ENCODE data around the gene PRDM16. TPM values are rescaled to one million over a fixed set of nuclear protein-coding genes. Genes with fewer than 3 reads are reported as not detected.

PRDM16 gene
- total and polyA plus RNA-seq, 2 experiments from 2014 or later: 0.14 to 0.16 TPM

DNA sequence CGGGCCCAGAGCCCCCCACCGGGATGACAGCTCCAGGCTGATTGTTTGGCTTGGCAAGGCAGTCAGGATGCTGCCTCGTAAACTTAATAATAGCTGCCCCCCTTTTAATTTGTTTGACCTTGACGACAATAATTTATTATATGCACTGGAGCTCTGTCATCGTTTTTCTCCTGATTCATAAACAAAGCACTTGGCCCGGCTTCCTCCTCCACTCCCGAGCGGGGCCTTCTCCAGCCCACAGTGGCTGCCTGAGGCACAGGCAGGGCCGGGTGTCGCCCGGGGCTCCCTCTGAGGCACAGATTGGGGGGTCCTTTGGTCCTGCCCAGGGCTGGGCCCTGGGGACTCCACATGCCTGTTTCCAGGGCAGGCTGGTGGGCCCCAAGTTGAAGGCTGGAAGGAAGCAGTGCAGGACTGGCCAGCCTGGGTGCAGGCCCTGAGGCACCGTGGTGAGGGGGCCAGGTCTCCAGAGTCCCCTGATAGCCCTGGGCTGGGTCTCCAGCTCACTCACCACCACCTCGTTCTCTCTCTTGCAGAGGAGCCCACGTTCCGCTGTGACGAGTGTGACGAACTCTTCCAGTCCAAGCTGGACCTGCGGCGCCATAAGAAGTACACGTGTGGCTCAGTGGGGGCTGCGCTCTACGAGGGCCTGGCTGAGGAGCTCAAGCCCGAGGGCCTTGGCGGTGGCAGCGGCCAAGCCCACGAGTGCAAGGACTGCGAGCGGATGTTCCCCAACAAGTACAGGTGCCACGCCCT lies 333.4 kb downstream of the PRDM16 start (continued):
- TF ChIP-seq, protein P1, sequence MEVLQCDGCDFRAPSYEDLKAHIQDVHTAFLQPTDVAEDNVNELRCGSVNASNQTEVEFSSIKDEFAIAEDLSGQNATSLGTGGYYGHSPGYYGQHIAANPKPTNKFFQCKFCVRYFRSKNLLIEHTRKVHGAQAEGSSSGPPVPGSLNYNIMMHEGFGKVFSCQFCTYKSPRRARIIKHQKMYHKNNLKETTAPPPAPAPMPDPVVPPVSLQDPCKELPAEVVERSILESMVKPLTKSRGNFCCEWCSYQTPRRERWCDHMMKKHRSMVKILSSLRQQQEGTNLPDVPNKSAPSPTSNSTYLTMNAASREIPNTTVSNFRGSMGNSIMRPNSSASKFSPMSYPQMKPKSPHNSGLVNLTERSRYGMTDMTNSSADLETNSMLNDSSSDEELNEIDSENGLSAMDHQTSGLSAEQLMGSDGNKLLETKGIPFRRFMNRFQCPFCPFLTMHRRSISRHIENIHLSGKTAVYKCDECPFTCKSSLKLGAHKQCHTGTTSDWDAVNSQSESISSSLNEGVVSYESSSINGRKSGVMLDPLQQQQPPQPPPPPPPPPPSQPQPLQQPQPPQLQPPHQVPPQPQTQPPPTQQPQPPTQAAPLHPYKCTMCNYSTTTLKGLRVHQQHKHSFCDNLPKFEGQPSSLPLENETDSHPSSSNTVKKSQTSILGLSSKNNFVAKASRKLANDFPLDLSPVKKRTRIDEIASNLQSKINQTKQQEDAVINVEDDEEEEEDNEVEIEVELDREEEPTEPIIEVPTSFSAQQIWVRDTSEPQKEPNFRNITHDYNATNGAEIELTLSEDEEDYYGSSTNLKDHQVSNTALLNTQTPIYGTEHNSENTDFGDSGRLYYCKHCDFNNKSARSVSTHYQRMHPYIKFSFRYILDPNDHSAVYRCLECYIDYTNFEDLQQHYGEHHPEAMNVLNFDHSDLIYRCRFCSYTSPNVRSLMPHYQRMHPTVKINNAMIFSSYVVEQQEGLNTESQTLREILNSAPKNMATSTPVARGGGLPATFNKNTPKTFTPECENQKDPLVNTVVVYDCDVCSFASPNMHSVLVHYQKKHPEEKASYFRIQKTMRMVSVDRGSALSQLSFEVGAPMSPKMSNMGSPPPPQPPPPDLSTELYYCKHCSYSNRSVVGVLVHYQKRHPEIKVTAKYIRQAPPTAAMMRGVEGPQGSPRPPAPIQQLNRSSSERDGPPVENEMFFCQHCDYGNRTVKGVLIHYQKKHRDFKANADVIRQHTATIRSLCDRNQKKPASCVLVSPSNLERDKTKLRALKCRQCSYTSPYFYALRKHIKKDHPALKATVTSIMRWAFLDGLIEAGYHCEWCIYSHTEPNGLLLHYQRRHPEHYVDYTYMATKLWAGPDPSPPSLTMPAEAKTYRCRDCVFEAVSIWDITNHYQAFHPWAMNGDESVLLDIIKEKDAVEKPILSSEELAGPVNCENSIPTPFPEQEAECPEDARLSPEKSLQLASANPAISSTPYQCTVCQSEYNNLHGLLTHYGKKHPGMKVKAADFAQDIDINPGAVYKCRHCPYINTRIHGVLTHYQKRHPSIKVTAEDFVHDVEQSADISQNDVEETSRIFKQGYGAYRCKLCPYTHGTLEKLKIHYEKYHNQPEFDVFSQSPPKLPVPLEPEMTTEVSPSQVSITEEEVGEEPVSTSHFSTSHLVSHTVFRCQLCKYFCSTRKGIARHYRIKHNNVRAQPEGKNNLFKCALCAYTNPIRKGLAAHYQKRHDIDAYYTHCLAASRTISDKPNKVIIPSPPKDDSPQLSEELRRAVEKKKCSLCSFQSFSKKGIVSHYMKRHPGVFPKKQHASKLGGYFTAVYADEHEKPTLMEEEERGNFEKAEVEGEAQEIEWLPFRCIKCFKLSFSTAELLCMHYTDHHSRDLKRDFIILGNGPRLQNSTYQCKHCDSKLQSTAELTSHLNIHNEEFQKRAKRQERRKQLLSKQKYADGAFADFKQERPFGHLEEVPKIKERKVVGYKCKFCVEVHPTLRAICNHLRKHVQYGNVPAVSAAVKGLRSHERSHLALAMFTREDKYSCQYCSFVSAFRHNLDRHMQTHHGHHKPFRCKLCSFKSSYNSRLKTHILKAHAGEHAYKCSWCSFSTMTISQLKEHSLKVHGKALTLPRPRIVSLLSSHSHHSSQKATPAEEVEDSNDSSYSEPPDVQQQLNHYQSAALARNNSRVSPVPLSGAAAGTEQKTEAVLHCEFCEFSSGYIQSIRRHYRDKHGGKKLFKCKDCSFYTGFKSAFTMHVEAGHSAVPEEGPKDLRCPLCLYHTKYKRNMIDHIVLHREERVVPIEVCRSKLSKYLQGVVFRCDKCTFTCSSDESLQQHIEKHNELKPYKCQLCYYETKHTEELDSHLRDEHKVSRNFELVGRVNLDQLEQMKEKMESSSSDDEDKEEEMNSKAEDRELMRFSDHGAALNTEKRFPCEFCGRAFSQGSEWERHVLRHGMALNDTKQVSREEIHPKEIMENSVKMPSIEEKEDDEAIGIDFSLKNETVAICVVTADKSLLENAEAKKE (CRISPR knock-in tag; IDR thresholded peaks at IDR 0.05): no peak
- TF ChIP-seq, protein P2, sequence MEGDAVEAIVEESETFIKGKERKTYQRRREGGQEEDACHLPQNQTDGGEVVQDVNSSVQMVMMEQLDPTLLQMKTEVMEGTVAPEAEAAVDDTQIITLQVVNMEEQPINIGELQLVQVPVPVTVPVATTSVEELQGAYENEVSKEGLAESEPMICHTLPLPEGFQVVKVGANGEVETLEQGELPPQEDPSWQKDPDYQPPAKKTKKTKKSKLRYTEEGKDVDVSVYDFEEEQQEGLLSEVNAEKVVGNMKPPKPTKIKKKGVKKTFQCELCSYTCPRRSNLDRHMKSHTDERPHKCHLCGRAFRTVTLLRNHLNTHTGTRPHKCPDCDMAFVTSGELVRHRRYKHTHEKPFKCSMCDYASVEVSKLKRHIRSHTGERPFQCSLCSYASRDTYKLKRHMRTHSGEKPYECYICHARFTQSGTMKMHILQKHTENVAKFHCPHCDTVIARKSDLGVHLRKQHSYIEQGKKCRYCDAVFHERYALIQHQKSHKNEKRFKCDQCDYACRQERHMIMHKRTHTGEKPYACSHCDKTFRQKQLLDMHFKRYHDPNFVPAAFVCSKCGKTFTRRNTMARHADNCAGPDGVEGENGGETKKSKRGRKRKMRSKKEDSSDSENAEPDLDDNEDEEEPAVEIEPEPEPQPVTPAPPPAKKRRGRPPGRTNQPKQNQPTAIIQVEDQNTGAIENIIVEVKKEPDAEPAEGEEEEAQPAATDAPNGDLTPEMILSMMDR (conservative IDR thresholded peaks at IDR 0.05; ENCODE audit: low read depth in 2 of 2): no peak
- no peak for TF ChIP-seq CREB1 (CRISPR knock-in tag; IDR thresholded peaks at IDR 0.05; ENCODE audit: low read depth)

DNA sequence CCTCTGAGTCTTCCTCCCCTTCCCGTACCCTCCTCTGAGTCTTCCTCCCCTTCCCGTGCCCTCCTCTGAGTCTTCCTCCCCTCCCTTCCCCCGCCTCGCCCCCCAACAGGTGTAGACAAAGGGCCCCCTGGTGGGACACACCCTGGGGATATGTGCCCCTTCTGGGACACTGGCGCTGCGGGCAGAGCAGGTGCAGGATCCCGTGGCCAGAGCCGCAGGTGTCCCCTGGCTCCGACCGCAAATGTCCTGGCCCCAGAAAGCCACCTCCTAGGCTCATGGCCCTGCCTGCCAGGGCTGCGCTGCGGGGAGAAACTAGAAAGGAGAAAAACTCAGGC lies 334.0 kb downstream of the PRDM16 start:
- no peaks in the 10 kb centered on the region for H3K27me3 ChIP-seq (ENCODE audit: insufficient read depth)
- ATAC-seq: no peak
- no peak for TF ChIP-seq ZNF331 (CRISPR knock-in tag; IDR thresholded peaks at IDR 0.05; ENCODE audit: low read depth)
- TF ChIP-seq ZNF114 (CRISPR knock-in tag; IDR thresholded peaks at IDR 0.05): no peak
- no peak for TF ChIP-seq STAT1 (IDR thresholded peaks at IDR 0.05; ENCODE audit: unreplicated experiment)
- no peak for TF ChIP-seq CREB1 (CRISPR knock-in tag; IDR thresholded peaks at IDR 0.05; ENCODE audit: low read depth)
- no peak for TF ChIP-seq NANOG (IDR thresholded peaks at IDR 0.05; ENCODE audit: borderline replicate concordance)
- TF ChIP-seq, protein P3, sequence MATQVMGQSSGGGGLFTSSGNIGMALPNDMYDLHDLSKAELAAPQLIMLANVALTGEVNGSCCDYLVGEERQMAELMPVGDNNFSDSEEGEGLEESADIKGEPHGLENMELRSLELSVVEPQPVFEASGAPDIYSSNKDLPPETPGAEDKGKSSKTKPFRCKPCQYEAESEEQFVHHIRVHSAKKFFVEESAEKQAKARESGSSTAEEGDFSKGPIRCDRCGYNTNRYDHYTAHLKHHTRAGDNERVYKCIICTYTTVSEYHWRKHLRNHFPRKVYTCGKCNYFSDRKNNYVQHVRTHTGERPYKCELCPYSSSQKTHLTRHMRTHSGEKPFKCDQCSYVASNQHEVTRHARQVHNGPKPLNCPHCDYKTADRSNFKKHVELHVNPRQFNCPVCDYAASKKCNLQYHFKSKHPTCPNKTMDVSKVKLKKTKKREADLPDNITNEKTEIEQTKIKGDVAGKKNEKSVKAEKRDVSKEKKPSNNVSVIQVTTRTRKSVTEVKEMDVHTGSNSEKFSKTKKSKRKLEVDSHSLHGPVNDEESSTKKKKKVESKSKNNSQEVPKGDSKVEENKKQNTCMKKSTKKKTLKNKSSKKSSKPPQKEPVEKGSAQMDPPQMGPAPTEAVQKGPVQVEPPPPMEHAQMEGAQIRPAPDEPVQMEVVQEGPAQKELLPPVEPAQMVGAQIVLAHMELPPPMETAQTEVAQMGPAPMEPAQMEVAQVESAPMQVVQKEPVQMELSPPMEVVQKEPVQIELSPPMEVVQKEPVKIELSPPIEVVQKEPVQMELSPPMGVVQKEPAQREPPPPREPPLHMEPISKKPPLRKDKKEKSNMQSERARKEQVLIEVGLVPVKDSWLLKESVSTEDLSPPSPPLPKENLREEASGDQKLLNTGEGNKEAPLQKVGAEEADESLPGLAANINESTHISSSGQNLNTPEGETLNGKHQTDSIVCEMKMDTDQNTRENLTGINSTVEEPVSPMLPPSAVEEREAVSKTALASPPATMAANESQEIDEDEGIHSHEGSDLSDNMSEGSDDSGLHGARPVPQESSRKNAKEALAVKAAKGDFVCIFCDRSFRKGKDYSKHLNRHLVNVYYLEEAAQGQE (IDR thresholded peaks at IDR 0.05; ENCODE audit: unreplicated experiment): no peak
- TF ChIP-seq EZH2phosphoT487 (IDR thresholded peaks at IDR 0.05; ENCODE audit: unreplicated experiment): no peak
- TF ChIP-seq, protein P4, sequence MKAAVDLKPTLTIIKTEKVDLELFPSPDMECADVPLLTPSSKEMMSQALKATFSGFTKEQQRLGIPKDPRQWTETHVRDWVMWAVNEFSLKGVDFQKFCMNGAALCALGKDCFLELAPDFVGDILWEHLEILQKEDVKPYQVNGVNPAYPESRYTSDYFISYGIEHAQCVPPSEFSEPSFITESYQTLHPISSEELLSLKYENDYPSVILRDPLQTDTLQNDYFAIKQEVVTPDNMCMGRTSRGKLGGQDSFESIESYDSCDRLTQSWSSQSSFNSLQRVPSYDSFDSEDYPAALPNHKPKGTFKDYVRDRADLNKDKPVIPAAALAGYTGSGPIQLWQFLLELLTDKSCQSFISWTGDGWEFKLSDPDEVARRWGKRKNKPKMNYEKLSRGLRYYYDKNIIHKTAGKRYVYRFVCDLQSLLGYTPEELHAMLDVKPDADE (IDR thresholded peaks at IDR 0.05): no peak
- TF ChIP-seq POLR2AphosphoS5 (IDR thresholded peaks at IDR 0.05; ENCODE audit: low read depth): no peak

More for the DNA sequence above, 334.0 kb downstream of the PRDM16 start:
- H3K4me2 ChIP-seq: no peak overlapping the region
- no peaks in the 10 kb centered on the region for H4K20me1 ChIP-seq (replicated peaks; ENCODE audit: insufficient read depth)
- no peaks in the 10 kb centered on the region for H3K36me3 Mint-ChIP-seq (ENCODE audit: low read depth)
- H3K27me3 Mint-ChIP-seq (ENCODE audit: insufficient read depth, low read depth, poor library complexity): peaks cover 2% of the 10 kb centered on the region
- no peak for DNase-seq (ENCODE audit: low spot score)
- H3K27ac ChIP-seq (ENCODE audit: low read depth): no peak overlapping the region
- no peak overlapping the region for H3K4me3 Mint-ChIP-seq
- no peaks in the 10 kb centered on the region for H3K36me3 ChIP-seq (ENCODE audit: insufficient read depth)
- H3K4me1 Mint-ChIP-seq: no peaks in the 10 kb centered on the region; the same call in 1 of the 3 replicates
- no peak overlapping the region for H2AFZ ChIP-seq
- H3K4me1 ChIP-seq (ENCODE audit: insufficient read depth): no peaks in the 10 kb centered on the region
- H3F3A ChIP-seq (replicated peaks; ENCODE audit: low read depth): no peaks in the 10 kb centered on the region
- no peaks in the 10 kb centered on the region for H3K79me2 ChIP-seq (replicated peaks; ENCODE audit: insufficient read depth)
- no peaks in the 10 kb centered on the region for H3K9me2 ChIP-seq (ENCODE audit: insufficient read depth)
- no peak overlapping the region for H3K4me3 ChIP-seq
- H3K9me3 Mint-ChIP-seq: no peaks in the 10 kb centered on the region
- no peak overlapping the region for H3K27ac Mint-ChIP-seq

All from GM23338 (cell line).